ENCODE measurements around the gene NTSR1. TPM values are rescaled to one million over a fixed set of nuclear protein-coding genes. Genes with fewer than 3 reads are reported as not detected.

NTSR1 gene
- total RNA-seq, 4 donors from 2014 or later: 0.06 to 0.09 TPM; not detected in 2

DNA sequence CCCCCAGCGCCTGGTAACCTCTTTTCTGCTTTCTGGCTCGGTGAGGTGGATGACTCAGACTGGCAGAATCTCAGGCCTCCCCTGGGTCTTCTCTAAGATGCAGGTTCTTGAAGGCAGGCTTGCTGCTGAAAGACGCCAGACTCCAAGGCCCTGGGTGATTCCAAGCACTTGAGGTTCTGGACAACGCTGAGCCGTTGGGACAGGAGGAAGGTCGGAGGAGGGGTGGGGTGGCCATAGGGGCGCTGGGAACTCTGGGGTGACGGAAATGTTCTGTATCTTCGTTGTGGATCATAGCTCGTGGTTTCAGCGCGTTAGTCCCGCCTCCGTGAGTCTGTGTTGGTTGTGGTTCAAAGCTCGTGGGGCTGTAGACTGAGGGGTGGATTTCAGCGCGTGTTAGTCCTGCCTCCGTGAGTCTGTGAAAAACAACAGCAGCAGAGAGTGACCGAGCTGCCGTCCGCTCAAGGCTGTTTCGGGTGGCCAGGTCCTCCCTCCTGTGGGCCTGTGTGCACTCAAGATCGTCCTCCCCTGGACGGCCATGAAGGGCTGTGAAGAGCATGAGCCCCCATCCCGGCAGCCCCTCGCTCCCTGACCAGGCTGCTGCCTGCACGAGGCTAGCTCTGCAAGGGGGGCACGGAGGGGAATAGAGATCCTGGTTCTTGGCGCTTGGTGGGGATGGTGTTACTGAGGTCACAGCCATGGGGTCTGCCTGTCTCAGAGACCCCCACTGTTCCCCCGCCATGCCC, 7.7 kb downstream of the NTSR1 start:
- intact Hi-C loops (cut with DNase I): no loop called here
- TF ChIP-seq, protein P1, sequence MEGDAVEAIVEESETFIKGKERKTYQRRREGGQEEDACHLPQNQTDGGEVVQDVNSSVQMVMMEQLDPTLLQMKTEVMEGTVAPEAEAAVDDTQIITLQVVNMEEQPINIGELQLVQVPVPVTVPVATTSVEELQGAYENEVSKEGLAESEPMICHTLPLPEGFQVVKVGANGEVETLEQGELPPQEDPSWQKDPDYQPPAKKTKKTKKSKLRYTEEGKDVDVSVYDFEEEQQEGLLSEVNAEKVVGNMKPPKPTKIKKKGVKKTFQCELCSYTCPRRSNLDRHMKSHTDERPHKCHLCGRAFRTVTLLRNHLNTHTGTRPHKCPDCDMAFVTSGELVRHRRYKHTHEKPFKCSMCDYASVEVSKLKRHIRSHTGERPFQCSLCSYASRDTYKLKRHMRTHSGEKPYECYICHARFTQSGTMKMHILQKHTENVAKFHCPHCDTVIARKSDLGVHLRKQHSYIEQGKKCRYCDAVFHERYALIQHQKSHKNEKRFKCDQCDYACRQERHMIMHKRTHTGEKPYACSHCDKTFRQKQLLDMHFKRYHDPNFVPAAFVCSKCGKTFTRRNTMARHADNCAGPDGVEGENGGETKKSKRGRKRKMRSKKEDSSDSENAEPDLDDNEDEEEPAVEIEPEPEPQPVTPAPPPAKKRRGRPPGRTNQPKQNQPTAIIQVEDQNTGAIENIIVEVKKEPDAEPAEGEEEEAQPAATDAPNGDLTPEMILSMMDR (IDR thresholded peaks at IDR 0.05): no peak
- no peak for TF ChIP-seq POLR2A (IDR thresholded peaks at IDR 0.05)
- peak overlapping the region in 2 of 4 donors; percentile 9 to 33 for H3K27ac ChIP-seq
- WGBS, 2 donors: 51 to 70% methylated on average over 16 to 20 of the region's 30 CpGs
- peaks cover 0 to 6% (median 0%) of the 10 kb centered on the region in 3 donors for H3K9me3 ChIP-seq
- peaks cover 0 to 2% (median 0%) of the 10 kb centered on the region in 3 donors for H3K4me1 ChIP-seq
- no peaks in the 10 kb centered on the region for H3K36me3 ChIP-seq
- H3K27me3 ChIP-seq: peaks cover 0 to 100% (median 0%) of the 10 kb centered on the region in 4 donors
- H3K4me3 ChIP-seq: no peak overlapping the region
- DNase-seq: no peak

DNA sequence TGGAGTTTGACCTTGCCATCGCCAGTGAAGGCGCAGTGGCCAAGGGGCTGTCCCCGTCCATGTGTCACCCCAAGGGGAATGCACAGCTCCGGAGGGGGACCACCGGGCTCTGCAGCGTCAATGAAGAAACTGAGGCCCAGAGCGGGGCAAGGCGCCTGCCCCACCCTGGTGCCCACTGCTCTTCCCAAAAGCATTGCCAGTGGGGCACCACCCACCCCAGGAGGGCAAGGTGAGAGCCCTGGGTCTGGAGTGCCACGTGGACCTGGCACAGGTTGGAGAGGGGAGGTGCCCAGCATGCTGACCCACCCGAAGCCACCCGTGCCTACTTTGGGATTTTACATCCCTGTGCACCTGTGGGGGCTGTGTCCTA, 8.3 kb downstream of the NTSR1 start:
- no peak overlapping the region for H3K4me3 ChIP-seq
- DNase-seq: no peak

DNA sequence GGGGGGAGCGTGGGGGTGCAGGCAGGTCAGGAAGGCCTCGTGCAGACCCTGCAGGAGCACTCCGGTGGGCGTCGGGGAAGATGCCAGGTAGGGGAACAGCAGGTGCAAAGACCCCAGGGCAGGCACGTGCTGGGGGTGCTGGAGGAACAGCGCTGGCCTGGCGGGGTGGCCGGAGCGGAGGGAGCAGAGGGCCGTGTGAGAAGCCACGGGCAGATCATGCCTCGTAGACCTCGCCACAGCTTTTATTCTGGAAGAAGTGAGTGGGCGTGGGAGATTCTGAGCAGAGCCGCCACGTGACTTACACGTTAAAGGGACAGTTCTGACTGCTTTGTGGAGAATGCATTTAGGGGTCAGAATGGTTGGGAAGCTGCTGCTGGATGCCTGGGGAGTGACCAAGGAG, 9.3 kb downstream of the NTSR1 start:
- Histone ChIP-seq H3K9me3 (peaks cover 0 to 9% (median 0%) of the 10 kb centered on the region in 3 donors), H3K27me3 (peaks cover 0 to 100% (median 0%) of the 10 kb centered on the region in 4 donors), H3K4me1 (no peaks in the 10 kb centered on the region), H3K4me3 (no peak overlapping the region), H3K27ac (no peak overlapping the region), H3K36me3 (no peaks in the 10 kb centered on the region)
- intact Hi-C loops (cut with DNase I): no loop called here
- 54 to 55% methylated on average over 18 of the region's 18 CpGs for WGBS, 2 donors
- TF ChIP-seq POLR2A (IDR thresholded peaks at IDR 0.05): no peak
- TF ChIP-seq, protein P1 (IDR thresholded peaks at IDR 0.05): no peak
- DNase-seq: no peak

More for the DNA sequence above, 8.3 kb downstream of the NTSR1 start:
- peaks cover 0 to 8% (median 0%) of the 10 kb centered on the region in 3 donors for H3K9me3 ChIP-seq
- H3K4me1 ChIP-seq: no peaks in the 10 kb centered on the region
- WGBS, 2 donors: 87% methylated on average over 5 of the region's 11 CpGs; no CpG with 5 or more reads in 1 of the 2 donors
- peaks cover 0 to 100% (median 0%) of the 10 kb centered on the region in 4 donors for H3K27me3 ChIP-seq
- no peaks in the 10 kb centered on the region for H3K36me3 ChIP-seq
- intact Hi-C loops (cut with DNase I): no loop called here
- TF ChIP-seq, protein P1 (IDR thresholded peaks at IDR 0.05): no peak
- TF ChIP-seq POLR2A (IDR thresholded peaks at IDR 0.05): no peak
- no peak overlapping the region for H3K27ac ChIP-seq

DNA sequence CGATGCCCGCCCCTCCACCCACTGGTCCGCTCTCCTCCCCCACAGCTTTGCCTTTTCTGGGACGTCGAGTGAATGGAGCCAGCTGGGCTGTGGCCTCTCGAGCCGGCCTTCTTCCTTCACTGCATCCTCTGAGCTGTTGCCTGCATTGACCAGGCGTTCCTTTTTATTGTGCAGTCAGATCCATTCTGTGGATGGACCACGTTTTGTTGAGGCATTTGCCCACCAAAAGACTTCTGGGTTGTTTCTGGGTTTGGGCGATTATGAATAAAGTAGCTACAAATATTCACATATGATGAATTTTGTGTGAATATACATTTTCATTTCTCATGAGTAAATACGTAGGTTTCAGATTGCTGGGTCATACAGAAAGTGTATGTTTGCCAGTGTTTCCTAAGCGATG, 9.9 kb downstream of the NTSR1 start:
- Histone ChIP-seq H3K27ac (no peak overlapping the region), H3K4me3 (no peak overlapping the region), H3K9me3 (peaks cover 0 to 9% (median 0%) of the 10 kb centered on the region in 3 donors), H3K4me1 (peaks cover 0 to 4% (median 0%) of the 10 kb centered on the region in 3 donors), H3K27me3 (peaks cover 0 to 100% (median 0%) of the 10 kb centered on the region in 4 donors), H3K36me3 (no peaks in the 10 kb centered on the region)
- WGBS, 2 donors: 64 to 76% methylated on average over 5 to 7 of the region's 12 CpGs
- intact Hi-C loops (cut with DNase I): no loop called here
- DNase-seq: no peak
- TF ChIP-seq, protein P1 (IDR thresholded peaks at IDR 0.05): no peak
- TF ChIP-seq POLR2A (IDR thresholded peaks at IDR 0.05): no peak

DNA sequence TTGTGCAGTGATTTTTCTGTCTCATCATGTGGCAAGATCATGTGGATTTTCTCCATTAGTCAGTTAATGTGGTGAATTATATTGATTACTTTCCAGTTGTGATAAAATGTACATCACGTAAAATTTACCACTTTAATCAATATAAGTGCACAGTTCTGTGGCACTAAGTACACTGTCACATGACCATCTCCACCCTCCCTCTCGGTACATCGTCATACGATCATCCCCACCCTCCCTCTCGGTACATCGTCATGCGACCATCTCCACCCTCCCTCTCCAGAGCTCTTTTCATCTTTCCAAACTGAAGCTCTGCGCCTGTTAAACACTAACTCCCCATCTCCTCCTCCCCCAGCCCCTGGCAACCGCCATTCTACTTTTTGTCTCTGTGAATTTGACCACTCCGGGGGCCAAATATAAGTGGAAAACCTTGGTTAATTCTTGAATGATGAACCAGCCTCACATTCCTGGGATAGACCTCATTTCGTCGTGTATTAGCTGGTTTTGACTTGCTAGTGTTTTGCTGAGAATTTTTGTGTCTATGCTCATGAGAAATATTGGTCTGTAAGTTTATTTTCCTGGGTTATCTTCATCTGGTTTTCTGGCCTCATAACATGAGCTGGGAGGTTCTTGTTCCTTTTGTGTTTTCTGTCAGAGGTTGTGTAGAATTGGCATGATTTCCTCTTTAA, 10.8 kb downstream of the NTSR1 start:
- peaks cover 0 to 100% (median 0%) of the 10 kb centered on the region in 4 donors for H3K27me3 ChIP-seq
- no peak overlapping the region for H3K27ac ChIP-seq
- TF ChIP-seq, protein P1 (IDR thresholded peaks at IDR 0.05): no peak
- H3K36me3 ChIP-seq: no peaks in the 10 kb centered on the region
- intact Hi-C loops (cut with DNase I): no loop called here
- no peak overlapping the region for H3K4me3 ChIP-seq
- no peak for DNase-seq
- WGBS, 2 donors: 73 to 75% methylated on average over 12 of the region's 12 CpGs
- H3K4me1 ChIP-seq: peaks cover 0 to 4% (median 0%) of the 10 kb centered on the region in 3 donors
- H3K9me3 ChIP-seq: peaks cover 0 to 9% (median 0%) of the 10 kb centered on the region in 3 donors
